IPS-NIHi7 (cell line): ENCODE data around the gene FREY1.

Experiments
- DNase-seq: peaks from one replicate; pipeline ENCODE4 v3.0.0; 2012; ENCODE audit warnings: mixed read lengths; ENCODE audit errors: extremely low spot score

FREY1 gene

DNA sequence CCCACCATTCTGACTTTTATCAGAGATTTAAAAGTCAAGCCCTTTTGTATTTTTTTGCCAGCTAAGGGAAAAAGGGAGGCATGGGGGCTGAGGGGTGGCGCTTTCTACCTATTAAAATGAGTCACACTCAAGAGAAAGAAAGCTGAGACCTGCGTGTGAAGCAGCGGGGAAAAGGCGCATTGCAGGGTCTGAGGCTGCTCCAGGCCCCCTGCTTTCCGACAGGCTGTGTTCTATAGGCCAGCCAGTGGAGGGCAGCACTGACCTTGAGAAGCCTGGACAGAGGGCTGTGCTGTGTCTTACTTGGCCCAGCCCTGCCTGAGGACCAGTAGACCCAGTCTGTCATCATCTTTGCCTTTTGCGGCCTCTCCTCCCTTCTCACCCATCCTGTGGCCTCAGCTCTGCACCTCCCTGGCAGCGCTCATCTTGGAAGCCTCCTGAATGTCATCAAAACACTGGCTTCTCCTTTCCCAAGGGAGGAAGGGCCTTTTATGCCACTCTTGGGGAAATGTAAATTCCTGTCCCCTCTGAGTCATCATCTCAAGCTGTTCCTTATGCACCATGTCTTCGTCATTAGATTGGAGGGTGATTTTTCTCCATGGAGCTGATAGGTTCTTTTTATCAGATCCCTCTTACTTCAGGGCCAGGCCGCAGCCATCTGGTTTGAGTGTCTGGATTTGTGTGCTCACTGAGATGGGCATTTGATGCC is 34.3 kb downstream of the FREY1 start:
- peak; percentile 95 for DNase-seq

DNA sequence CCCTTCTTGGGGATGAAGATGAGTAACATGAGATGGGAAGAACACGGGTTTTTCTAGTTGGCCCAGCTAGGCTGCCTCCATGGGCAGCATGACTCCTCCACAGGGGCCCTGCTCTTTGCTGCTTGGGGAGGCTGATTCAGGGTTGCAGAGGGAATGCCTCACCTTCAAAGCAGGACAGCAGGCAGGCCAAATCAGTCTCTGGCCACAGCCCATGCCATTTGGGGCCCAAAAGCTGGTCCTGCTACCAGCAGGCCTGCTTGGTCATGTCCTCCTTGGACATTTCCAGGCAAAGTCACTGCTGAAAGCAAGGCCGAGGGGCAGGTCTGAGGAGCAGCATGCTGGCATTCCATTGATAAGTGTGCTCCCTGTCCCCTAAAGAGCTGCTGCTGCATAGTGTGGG is 35.4 kb downstream of the FREY1 start:
- DNase-seq: no peak

DNA sequence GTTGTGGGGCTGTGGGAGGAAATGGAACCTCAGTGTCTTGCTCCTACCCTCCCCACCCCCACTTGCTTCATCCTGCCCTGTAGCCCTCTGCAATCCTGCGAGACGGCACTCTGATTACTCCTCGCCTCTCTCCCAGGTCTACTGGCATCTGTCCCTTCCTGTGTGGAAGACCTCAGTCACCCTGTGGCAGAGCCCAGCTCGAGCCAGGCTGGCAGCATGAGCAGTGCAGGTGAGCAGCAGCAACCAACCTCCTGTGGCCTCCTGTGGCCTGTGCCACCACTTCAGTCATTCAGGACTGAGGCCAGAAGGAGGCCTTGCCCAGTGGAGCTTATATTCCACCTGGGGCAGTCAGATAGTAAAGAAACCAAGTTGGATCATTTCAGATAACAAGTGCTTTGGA is 36.4 kb downstream of the FREY1 start:
- DNase-seq: no peak

DNA sequence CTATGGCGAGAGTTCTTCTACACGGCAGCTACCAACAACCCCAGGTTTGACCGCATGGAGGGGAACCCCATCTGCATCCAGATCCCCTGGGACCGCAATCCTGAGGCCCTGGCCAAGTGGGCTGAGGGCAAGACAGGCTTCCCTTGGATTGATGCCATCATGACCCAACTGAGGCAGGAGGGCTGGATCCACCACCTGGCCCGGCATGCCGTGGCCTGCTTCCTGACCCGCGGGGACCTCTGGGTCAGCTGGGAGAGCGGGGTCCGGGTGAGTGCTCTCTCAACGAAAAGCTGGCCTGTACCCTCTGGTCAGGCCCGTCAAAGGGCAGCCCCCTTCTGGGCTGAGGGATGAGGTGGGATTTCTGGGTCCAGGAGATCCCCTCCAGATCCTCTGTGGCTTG is 37.5 kb downstream of the FREY1 start:
- no peak for DNase-seq

DNA sequence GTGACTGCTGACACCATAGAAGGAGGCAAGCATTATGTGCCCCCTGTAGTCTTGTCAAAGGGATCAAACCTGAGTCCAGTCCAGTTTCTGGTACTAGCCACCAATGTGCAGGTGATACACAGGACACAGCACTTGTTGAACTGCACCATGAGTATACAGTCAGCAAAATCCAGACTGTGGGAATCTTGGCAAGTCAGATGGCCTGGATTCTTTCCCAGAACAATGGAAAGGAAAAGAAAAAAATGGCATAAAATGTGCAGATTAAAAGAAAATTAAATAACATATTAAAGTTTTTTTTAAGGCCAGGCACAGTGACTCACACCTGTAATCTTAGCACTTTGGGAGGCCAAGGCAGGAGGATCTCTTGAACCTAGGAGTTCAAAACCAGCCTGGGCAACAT is 43.0 kb downstream of the FREY1 start:
- no peak for DNase-seq

DNA sequence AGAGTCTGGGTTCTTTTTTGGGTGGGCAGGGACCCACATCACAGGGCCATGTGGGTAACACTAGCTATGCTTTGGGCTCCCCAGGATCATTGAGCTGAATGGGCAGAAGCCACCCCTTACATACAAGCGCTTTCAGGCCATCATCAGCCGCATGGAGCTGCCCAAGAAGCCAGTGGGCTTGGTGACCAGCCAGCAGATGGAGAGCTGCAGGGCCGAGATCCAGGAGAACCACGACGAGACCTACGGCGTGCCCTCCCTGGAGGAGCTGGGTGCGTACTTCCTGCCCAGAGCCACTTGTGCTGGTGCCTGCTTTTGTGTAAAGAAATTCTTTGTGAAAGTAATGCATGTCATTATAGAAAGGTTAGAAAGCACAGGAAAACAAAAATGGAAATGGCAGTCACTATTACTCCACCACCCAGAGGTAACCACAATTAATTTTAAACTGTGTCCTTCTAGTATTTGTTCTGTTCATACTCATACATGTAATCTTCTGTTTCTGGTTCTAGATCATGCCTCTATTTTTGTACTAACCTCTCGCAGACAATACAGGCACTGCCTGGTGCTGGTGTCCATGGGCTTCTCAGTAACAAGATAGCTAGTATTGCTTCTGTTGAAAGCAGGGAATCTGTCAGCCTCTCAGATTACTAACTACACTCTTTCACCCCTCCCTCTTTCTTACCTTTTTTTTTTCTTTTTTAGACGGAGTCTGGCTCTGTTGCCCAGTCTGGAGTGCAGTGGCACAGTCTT is 46.1 kb downstream of the FREY1 start:
- DNase-seq: no peak

DNA sequence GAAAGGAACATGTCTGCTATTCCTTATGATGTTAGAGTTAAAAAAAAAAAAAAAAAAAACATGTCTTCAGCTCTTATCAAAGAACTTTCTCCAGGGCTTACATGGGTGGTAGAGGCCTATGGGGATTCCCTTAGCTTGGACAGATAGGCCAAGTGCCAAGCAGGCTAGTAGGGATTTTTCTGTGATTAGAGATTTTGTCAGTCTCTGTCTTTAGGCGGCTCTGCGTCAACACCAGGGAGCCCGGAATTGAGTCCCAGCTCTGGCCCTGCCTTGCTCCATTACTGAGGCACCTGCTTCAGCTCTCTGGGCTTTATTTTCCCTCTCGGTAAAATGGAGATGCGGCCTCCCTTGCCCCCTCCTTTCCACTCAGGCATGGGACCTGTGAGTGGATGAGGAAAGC is 46.7 kb downstream of the FREY1 start:
- no peak for DNase-seq

DNA sequence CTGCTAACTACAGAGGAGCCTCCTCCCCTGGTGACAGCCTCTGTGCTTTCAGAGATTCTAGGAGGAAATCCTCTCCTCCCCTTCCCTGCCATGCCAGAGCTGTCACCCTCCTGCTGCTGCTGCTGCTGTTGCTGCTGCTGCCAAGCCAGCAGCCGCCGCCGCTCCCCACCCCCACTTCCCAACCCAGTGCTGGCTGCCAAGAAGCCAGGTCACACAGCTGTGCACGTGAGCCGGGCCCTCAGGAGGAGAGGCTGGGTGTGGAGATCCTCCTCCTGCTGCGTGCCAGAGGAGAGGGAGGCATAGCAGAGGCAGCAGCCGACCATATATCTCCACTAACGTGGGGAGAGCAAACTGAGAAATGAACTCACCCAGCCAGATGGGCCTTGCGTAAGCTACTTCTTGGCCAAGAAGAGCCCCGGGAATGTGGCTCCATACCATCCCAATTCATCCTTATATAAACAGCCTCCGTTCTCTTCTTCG is 47.4 kb downstream of the FREY1 start:
- peak; percentile 63 for DNase-seq

DNA sequence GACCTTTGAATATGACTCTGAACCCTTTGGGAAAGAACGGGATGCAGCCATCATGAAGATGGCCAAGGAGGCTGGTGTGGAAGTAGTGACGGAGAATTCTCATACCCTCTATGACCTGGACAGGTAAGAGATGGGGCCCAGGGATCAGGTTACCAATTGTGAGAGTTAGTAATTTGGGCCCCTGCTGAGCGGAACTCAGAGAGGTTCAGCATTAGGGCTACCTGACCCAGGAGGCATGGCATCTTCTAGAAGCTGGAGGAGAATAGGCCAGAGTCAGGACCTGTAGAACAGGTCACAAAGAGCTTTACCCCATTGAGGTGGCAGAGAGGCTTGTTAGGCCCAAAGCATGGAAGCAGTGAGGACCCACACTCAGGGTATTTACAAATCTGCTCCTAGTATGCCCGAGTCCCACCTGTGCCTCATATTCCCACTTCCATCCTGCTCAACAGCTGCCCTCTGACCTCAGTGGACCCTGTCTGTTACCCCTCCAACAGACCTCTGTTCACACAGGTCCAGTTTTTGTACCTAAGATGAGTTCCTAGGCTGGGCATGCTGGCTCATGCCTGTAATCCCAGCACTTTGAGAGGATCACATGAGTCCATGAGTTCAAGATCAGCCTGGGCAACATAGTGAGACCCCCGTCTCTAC is 48.2 kb downstream of the FREY1 start:
- no peak for DNase-seq

DNA sequence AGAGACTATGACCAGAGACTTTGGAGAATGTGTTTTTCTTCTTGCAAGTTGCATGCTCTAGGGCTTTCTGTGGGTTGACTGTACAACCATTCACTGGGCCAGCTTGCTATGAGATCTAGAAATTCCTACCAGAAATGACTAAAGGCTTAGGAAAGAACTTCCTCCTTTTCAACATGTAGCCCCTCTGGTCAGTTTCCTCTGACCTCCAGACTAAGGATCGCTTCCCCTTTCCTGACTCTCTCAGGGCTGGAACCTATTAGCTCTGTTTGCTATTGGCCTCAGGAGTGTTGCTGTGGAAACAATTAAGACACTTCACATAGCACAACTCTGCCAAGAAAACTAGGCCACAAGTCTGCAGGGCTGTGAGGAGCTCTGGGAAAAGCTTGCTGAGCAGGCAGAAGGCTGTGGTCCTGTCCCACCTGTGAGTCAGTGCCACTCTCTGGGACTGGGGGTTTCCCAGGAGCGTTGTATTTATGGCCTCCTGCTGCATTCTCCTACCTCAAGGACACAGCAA is 49.1 kb downstream of the FREY1 start:
- DNase-seq: no peak
